A673 (cell line): ENCODE measurements around the gene SEL1L3. TPM values are rescaled to one million over a fixed set of nuclear protein-coding genes. Genes with fewer than 3 reads are reported as not detected.

Experiments used
- BruUV-seq: library from RNA; stranded (reverse); fragments of 400-500 nt; replicated peaks from 2 replicates; lab custom pipeline; 2021; lab: Mats Ljungman, UMichigan
- CTCF ChIA-PET: fragments of 300-600 bp; sonication (Branson Sonifier 250); formaldehyde crosslinking; loops from one replicate; lab custom pipeline; 2022; ENCODE audit warnings: antibody characterized with exemption; lab: Charles Lee
- POLR2A ChIA-PET: fragments of 300-600 bp; sonication (Branson Sonifier 250); formaldehyde crosslinking; loops from one replicate; lab custom pipeline; 2022; ENCODE audit warnings: antibody characterized with exemption; ENCODE audit not compliant: low non-redundant PET; lab: Charles Lee
- DNase-seq: peaks from one replicate; pipeline ENCODE4 v3.0.0-alpha.2; 2015; ENCODE audit warnings: low spot score
- H3K27ac ChIP-seq: fragments of 200-600 bp; sonication (generic); 2 replicates; pipeline ENCODE4 v1.5.1; 2016; ENCODE audit warnings: mixed run types, low read depth, mild to moderate bottlenecking, mixed read lengths, antibody characterized with exemption, low read length; ENCODE audit not compliant: poor library complexity, severe bottlenecking
- H3K27me3 ChIP-seq: fragments of 200-600 bp; sonication (generic); replicated peaks from 2 replicates; pipeline ENCODE4 v1.6.1; 2017; ENCODE audit warnings: mixed run types, low read depth, mild to moderate bottlenecking, mixed read lengths, antibody characterized with exemption, low read length; ENCODE audit not compliant: insufficient read depth, poor library complexity
- H3K36me3 ChIP-seq: fragments of 200-600 bp; sonication (generic); 2 replicates; pipeline ENCODE4 v1.6.1; 2016; ENCODE audit warnings: mixed run types, mild to moderate bottlenecking, mixed read lengths, antibody characterized with exemption, low read length; ENCODE audit not compliant: insufficient read depth, poor library complexity, severe bottlenecking
- H3K4me1 ChIP-seq: fragments of 200-600 bp; sonication (generic); 2 replicates; pipeline ENCODE4 v1.6.1; 2017; ENCODE audit warnings: mixed run types, mild to moderate bottlenecking, mixed read lengths, antibody characterized with exemption, low read length; ENCODE audit not compliant: insufficient read depth, poor library complexity, severe bottlenecking
- H3K4me3 ChIP-seq: fragments of 200-600 bp; sonication (generic); 2 replicates; pipeline ENCODE4 v1.5.1; 2016; ENCODE audit warnings: low read depth, mixed run types, mild to moderate bottlenecking, mixed read lengths, low read length; ENCODE audit not compliant: poor library complexity, severe bottlenecking
- H3K9me3 ChIP-seq: fragments of 200-600 bp; sonication (generic); 2 replicates; pipeline ENCODE4 v1.6.1; 2016; ENCODE audit warnings: mixed run types, low read depth, mild to moderate bottlenecking, mixed read lengths, antibody characterized with exemption, low read length; ENCODE audit not compliant: poor library complexity, severe bottlenecking
- EZH2 ChIP-seq: fragments of 200-600 bp; sonication (generic); IDR thresholded peaks from 2 replicates; pipeline ENCODE4 v1.6.1; 2017; ENCODE audit warnings: borderline replicate concordance, low read depth, mild to moderate bottlenecking, mixed read lengths, antibody characterized with exemption, low read length; ENCODE audit not compliant: poor library complexity, severe bottlenecking
- intact Hi-C: fragments of 100-400 bp; cut with micrococcal nuclease; formaldehyde crosslinking; loops from one replicate; pipeline ENCODE4 v1.10.0; 2022; ENCODE audit not compliant: unreplicated experiment
- total RNA-seq: library from RNA; stranded (reverse); gene quantifications from 2 replicates; pipeline ENCODE4 v1.2.3, GENCODE V29; 2021
- TF ChIP-seq, protein P1 (sequence below): fragments of 300-800, 200-600 bp; sonication (generic); conservative IDR thresholded peaks from 2 replicates; pipeline ENCODE4 v1.5.1; 2017; ENCODE audit warnings: low read depth, mild to moderate bottlenecking, antibody characterized with exemption, low read length, moderate library complexity, mixed read lengths

SEL1L3 gene
- total RNA-seq, 1 experiment from 2014 or later, result 40.0 TPM

GRCh38 chr4:25723409-25723808 is 139.4 kb downstream of the SEL1L3 start:
- TF ChIP-seq EZH2, result no peak
- TF ChIP-seq, protein P1, sequence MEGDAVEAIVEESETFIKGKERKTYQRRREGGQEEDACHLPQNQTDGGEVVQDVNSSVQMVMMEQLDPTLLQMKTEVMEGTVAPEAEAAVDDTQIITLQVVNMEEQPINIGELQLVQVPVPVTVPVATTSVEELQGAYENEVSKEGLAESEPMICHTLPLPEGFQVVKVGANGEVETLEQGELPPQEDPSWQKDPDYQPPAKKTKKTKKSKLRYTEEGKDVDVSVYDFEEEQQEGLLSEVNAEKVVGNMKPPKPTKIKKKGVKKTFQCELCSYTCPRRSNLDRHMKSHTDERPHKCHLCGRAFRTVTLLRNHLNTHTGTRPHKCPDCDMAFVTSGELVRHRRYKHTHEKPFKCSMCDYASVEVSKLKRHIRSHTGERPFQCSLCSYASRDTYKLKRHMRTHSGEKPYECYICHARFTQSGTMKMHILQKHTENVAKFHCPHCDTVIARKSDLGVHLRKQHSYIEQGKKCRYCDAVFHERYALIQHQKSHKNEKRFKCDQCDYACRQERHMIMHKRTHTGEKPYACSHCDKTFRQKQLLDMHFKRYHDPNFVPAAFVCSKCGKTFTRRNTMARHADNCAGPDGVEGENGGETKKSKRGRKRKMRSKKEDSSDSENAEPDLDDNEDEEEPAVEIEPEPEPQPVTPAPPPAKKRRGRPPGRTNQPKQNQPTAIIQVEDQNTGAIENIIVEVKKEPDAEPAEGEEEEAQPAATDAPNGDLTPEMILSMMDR, result no peak
- H3K9me3 ChIP-seq, result no peaks in the 10 kb centered on the region
- H3K4me1 ChIP-seq, result no peaks in the 10 kb centered on the region
- H3K4me3 ChIP-seq, result no peak overlapping the region
- no peak for DNase-seq
- H3K27ac ChIP-seq, result no peak overlapping the region
- no peaks in the 10 kb centered on the region for H3K36me3 ChIP-seq
- no TSS peak for BruUV-seq
- intact Hi-C loops, result no loop called here
- no peaks in the 10 kb centered on the region for H3K27me3 ChIP-seq
- POLR2A ChIA-PET, result no interaction called here
- CTCF ChIA-PET, result no interaction called here

DNA sequence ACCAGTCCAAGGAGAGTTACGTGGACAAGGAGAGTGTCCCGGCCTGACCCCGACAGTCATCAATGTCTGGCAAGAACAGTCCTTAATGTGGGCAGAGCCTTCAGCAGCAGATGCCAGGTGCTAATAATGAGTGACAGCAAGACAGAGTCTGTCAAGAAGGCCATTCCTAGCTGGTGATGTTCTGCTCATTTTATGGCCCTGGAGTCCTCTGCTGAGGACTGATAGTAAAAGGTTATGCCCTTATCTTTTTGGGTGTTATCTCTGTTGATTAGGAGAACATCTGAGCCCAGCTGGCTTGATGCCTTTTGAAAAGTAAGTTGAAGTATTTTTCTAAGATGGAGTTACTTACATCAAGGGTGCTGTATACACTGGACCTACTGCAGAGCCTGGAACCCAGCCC is 139.8 kb downstream of the SEL1L3 start:
- H3K4me1 ChIP-seq, result no peaks in the 10 kb centered on the region
- no peaks in the 10 kb centered on the region for H3K36me3 ChIP-seq
- intact Hi-C loops, result no loop called here
- no TSS peak for BruUV-seq
- POLR2A ChIA-PET, result no interaction called here
- DNase-seq, result no peak
- no peaks in the 10 kb centered on the region for H3K9me3 ChIP-seq
- CTCF ChIA-PET, result no interaction called here
- no peak overlapping the region for H3K27ac ChIP-seq
- H3K4me3 ChIP-seq, result no peak overlapping the region
- no peaks in the 10 kb centered on the region for H3K27me3 ChIP-seq
- TF ChIP-seq, protein P1, result no peak
- TF ChIP-seq EZH2, result no peak

DNA sequence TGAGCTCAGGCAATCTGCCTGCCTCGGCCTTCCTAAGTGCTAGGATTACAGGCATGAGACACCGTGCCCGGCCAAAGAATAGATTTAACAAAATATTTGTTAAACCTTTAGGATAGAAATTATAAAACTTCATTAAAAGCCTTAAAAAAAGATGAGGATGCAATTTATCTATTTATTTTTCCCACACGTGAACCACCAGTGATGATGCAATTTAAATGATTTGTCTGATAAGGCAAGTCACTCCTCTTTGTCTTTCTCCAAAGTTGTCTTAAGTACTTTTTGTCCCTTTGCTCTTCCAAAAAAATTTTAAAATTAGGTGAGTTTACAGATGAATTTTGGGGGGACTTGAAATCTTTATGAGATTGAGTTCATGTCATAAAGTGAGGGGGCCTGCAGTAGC is 149.0 kb downstream of the SEL1L3 start:
- POLR2A ChIA-PET, result interaction anchor here (0.7 kb wide), 1 partner anchor 38 kb away, joined by 12 read pairs; no protein-coding TSS in a partner anchor
- Histone ChIP-seq H3K36me3 (no peaks in the 10 kb centered on the region), H3K4me1 (no peaks in the 10 kb centered on the region), H3K27me3 (no peaks in the 10 kb centered on the region), H3K27ac (no peak overlapping the region), H3K9me3 (no peaks in the 10 kb centered on the region), H3K4me3 (no peak overlapping the region)
- intact Hi-C loops, result no loop called here
- TF ChIP-seq, protein P1, result no peak
- TF ChIP-seq EZH2, result no peak
- no TSS peak for BruUV-seq
- no peak for DNase-seq
- CTCF ChIA-PET, result no interaction called here
